ENCODE measurements around the gene NRGN.

The NRGN gene

GRCh38 chr11:124707829-124708228, 31.9 kb upstream of the NRGN start:
- TF ChIP-seq TAF1 (IDR thresholded peaks at IDR 0.05; ENCODE audit: low read depth) (no peak), USF1 (IDR thresholded peaks at IDR 0.05) (no peak), YY1 (IDR thresholded peaks at IDR 0.05; ENCODE audit: low read depth) (no peak), FOXM1 (IDR thresholded peaks at IDR 0.05; ENCODE audit: borderline replicate concordance, low read depth) (no peak), MAX (IDR thresholded peaks at IDR 0.05) (no peak), TEAD4 (IDR thresholded peaks at IDR 0.05) (no peak), CEBPB (IDR thresholded peaks at IDR 0.05) (no peak), REST (IDR thresholded peaks at IDR 0.05; ENCODE audit: low read depth) (no peak), ZBTB7A (IDR thresholded peaks at IDR 0.05; ENCODE audit: low read depth) (no peak), NFIC (IDR thresholded peaks at IDR 0.05) (no peak), CREB1 (IDR thresholded peaks at IDR 0.05; ENCODE audit: low read depth) (no peak), EGR1 (IDR thresholded peaks at IDR 0.05) (no peak), RAD21 (IDR thresholded peaks at IDR 0.05; ENCODE audit: low read depth) (no peak), TCF12 (IDR thresholded peaks at IDR 0.05; ENCODE audit: low read depth) (no peak), EP300 (IDR thresholded peaks at IDR 0.05; ENCODE audit: borderline replicate concordance) (no peak)

- TF ChIP-seq CEBPB (IDR thresholded peaks at IDR 0.05) (no peak), TCF12 (IDR thresholded peaks at IDR 0.05; ENCODE audit: low read depth) (no peak)
Measured at GRCh38 chr11:124712392-124712791, 27.4 kb upstream of the NRGN start.

- no peak for TF ChIP-seq NFIC (IDR thresholded peaks at IDR 0.05)
- TF ChIP-seq REST (IDR thresholded peaks at IDR 0.05; ENCODE audit: low read depth) = no peak
- no peak for TF ChIP-seq EP300 (IDR thresholded peaks at IDR 0.05; ENCODE audit: borderline replicate concordance)
- no peak for TF ChIP-seq CEBPB (IDR thresholded peaks at IDR 0.05)
- TF ChIP-seq TEAD4 (IDR thresholded peaks at IDR 0.05) = no peak
- TF ChIP-seq TAF1 (IDR thresholded peaks at IDR 0.05; ENCODE audit: low read depth) = no peak
- TF ChIP-seq CREB1 (IDR thresholded peaks at IDR 0.05; ENCODE audit: low read depth) = no peak
- no peak for TF ChIP-seq EGR1 (IDR thresholded peaks at IDR 0.05)
- no peak for TF ChIP-seq MAX (IDR thresholded peaks at IDR 0.05)
- no peak for TF ChIP-seq RAD21 (IDR thresholded peaks at IDR 0.05; ENCODE audit: low read depth)
- no peak for TF ChIP-seq TCF12 (IDR thresholded peaks at IDR 0.05; ENCODE audit: low read depth)
- TF ChIP-seq ZBTB7A (IDR thresholded peaks at IDR 0.05; ENCODE audit: low read depth) = no peak
- no peak for TF ChIP-seq USF1 (IDR thresholded peaks at IDR 0.05)
- no peak for TF ChIP-seq YY1 (IDR thresholded peaks at IDR 0.05; ENCODE audit: low read depth)
- TF ChIP-seq FOXM1 (IDR thresholded peaks at IDR 0.05; ENCODE audit: borderline replicate concordance, low read depth) = no peak
Measured at GRCh38 chr11:124716591-124716990, 23.2 kb upstream of the NRGN start.

- no peak for TF ChIP-seq CEBPB (IDR thresholded peaks at IDR 0.05)
- TF ChIP-seq EGR1 (IDR thresholded peaks at IDR 0.05) = no peak
- no peak for TF ChIP-seq TAF1 (IDR thresholded peaks at IDR 0.05; ENCODE audit: low read depth)
- no peak for TF ChIP-seq EP300 (IDR thresholded peaks at IDR 0.05; ENCODE audit: borderline replicate concordance)
- TF ChIP-seq FOXM1 (IDR thresholded peaks at IDR 0.05; ENCODE audit: borderline replicate concordance, low read depth) = no peak
- TF ChIP-seq USF1 (IDR thresholded peaks at IDR 0.05) = no peak
- no peak for TF ChIP-seq ZBTB7A (IDR thresholded peaks at IDR 0.05; ENCODE audit: low read depth)
- no peak for TF ChIP-seq MAX (IDR thresholded peaks at IDR 0.05)
- TF ChIP-seq TEAD4 (IDR thresholded peaks at IDR 0.05) = no peak
- no peak for TF ChIP-seq CREB1 (IDR thresholded peaks at IDR 0.05; ENCODE audit: low read depth)
- TF ChIP-seq NFIC (IDR thresholded peaks at IDR 0.05) = no peak
Measured at GRCh38 chr11:124717421-124717785, 22.3 kb upstream of the NRGN start.

- no peak for TF ChIP-seq RAD21 (IDR thresholded peaks at IDR 0.05; ENCODE audit: low read depth)
- no peak for TF ChIP-seq MAX (IDR thresholded peaks at IDR 0.05)
- TF ChIP-seq EGR1 (IDR thresholded peaks at IDR 0.05) = no peak
- TF ChIP-seq TAF1 (IDR thresholded peaks at IDR 0.05; ENCODE audit: low read depth) = no peak
- no peak for TF ChIP-seq TEAD4 (IDR thresholded peaks at IDR 0.05)
- no peak for TF ChIP-seq USF1 (IDR thresholded peaks at IDR 0.05)
- TF ChIP-seq CREB1 (IDR thresholded peaks at IDR 0.05; ENCODE audit: low read depth) = no peak
- TF ChIP-seq EP300 (IDR thresholded peaks at IDR 0.05; ENCODE audit: borderline replicate concordance) = no peak
- no peak for TF ChIP-seq NFIC (IDR thresholded peaks at IDR 0.05)
- no peak for TF ChIP-seq CEBPB (IDR thresholded peaks at IDR 0.05)
- no peak for TF ChIP-seq REST (IDR thresholded peaks at IDR 0.05; ENCODE audit: low read depth)
- TF ChIP-seq FOXM1 (IDR thresholded peaks at IDR 0.05; ENCODE audit: borderline replicate concordance, low read depth) = no peak
- TF ChIP-seq ZBTB7A (IDR thresholded peaks at IDR 0.05; ENCODE audit: low read depth) = no peak
- no peak for TF ChIP-seq TCF12 (IDR thresholded peaks at IDR 0.05; ENCODE audit: low read depth)
Measured at GRCh38 chr11:124717786-124718651, 21.7 kb upstream of the NRGN start.
